IMR-90 (cell line): ENCODE results near the gene MYPOP.

Experiments used
- FOS ChIP-seq: fragments of 150-350 bp; IDR thresholded peaks from 2 replicates; pipeline ENCODE4 v1.6.1; 2016; ENCODE audit warnings: low read depth, low read length
- TF ChIP-seq, protein P1 (sequence below): conservative IDR thresholded peaks from 2 replicates; pipeline ENCODE4 v1.5.1; 2012; ENCODE audit warnings: mild to moderate bottlenecking, low read depth, low read length, improper control_type of control experiment

DNA sequence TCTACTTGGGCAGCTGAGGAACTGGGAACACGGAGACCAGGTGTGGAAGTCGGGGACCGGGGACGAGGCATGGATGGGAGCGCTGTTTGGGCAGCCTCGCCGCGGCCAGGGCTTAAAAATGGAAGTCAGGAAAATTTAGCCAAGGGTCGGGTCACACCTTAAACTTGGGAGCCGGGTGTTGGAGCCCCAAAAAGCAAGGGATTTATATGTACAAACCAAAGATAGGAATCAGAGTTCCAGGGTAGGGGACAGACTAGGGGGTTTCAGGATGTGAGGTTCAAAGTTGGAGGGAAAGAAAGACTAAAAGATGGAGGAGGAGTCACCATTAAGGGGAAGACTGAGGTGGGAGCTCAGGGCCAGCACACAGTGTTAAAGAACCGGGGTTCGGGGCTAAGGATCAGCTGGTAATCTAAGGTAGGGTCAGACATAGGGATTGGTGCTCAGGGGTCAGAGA, 37.8 kb downstream of the MYPOP start:
- TF ChIP-seq, protein P1, sequence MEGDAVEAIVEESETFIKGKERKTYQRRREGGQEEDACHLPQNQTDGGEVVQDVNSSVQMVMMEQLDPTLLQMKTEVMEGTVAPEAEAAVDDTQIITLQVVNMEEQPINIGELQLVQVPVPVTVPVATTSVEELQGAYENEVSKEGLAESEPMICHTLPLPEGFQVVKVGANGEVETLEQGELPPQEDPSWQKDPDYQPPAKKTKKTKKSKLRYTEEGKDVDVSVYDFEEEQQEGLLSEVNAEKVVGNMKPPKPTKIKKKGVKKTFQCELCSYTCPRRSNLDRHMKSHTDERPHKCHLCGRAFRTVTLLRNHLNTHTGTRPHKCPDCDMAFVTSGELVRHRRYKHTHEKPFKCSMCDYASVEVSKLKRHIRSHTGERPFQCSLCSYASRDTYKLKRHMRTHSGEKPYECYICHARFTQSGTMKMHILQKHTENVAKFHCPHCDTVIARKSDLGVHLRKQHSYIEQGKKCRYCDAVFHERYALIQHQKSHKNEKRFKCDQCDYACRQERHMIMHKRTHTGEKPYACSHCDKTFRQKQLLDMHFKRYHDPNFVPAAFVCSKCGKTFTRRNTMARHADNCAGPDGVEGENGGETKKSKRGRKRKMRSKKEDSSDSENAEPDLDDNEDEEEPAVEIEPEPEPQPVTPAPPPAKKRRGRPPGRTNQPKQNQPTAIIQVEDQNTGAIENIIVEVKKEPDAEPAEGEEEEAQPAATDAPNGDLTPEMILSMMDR: no peak
- TF ChIP-seq FOS: no peak
